Vagina (tissue), 2 donors: ENCODE measurements around the gene WDFY1.

ENCODE experiments used
- POLR2A ChIP-seq, 2 donors: fragments of 450-650 bp; IDR thresholded peaks; one replicate each; pipeline ENCODE4 v1.6.1; 2017; ENCODE audit warnings: antibody characterized with exemption in 2 of 2, mild to moderate bottlenecking in 2 of 2, moderate library complexity in 2 of 2
- TF ChIP-seq, protein P1 (sequence below), 3 experiments: fragments of 450-650 bp in 2 of 3; fragments of 200-600 bp in 1 of 3; sonication (generic) in 1 of 3; IDR thresholded peaks; one replicate each; pipeline ENCODE4 v1.5.1; 2017 to 2019; ENCODE audit warnings: antibody characterized with exemption in 3 of 3, mild to moderate bottlenecking in 2 of 3, moderate library complexity in 2 of 3

DNA sequence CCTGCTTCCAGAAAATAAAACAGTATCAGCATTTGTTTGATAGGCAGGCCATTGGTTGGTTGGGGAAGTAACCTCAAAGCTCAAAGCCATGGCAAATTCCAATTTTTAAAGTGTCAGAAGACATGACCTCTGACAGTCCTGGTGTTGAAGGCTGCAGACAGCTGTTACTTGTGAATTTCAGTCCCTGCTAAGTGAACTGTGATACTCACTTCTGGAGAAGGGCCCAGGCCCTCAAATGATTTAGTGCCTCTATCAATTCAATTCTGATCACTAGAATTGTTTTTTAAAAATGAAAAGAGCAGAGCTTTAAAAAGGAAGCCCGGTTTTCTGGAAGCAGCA, 35.2 kb upstream of the WDFY1 start:
- TF ChIP-seq, protein P1, sequence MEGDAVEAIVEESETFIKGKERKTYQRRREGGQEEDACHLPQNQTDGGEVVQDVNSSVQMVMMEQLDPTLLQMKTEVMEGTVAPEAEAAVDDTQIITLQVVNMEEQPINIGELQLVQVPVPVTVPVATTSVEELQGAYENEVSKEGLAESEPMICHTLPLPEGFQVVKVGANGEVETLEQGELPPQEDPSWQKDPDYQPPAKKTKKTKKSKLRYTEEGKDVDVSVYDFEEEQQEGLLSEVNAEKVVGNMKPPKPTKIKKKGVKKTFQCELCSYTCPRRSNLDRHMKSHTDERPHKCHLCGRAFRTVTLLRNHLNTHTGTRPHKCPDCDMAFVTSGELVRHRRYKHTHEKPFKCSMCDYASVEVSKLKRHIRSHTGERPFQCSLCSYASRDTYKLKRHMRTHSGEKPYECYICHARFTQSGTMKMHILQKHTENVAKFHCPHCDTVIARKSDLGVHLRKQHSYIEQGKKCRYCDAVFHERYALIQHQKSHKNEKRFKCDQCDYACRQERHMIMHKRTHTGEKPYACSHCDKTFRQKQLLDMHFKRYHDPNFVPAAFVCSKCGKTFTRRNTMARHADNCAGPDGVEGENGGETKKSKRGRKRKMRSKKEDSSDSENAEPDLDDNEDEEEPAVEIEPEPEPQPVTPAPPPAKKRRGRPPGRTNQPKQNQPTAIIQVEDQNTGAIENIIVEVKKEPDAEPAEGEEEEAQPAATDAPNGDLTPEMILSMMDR (IDR thresholded peaks at IDR 0.05), result no peak
- no peak for TF ChIP-seq POLR2A (IDR thresholded peaks at IDR 0.05)
